CD4-positive, alpha-beta T cell treated with Interferon alpha-2 for 1 hour (primary cell): ENCODE measurements around the gene MRPL16.
"Not testable (repeated sequence)": the region's sequence is repeated elsewhere in the genome, so short reads cannot be mapped to it uniquely, and the experiment has no call there.

Experiments
- DNase-seq, 2 donors: peaks; one replicate each; pipeline ENCODE4 v3.0.0-alpha.2; 2020 to 2022

Gene MRPL16

GRCh38 chr11:59807047-59807610 lies 3.4 kb downstream of the MRPL16 start:
- DNase-seq = no peak

DNA sequence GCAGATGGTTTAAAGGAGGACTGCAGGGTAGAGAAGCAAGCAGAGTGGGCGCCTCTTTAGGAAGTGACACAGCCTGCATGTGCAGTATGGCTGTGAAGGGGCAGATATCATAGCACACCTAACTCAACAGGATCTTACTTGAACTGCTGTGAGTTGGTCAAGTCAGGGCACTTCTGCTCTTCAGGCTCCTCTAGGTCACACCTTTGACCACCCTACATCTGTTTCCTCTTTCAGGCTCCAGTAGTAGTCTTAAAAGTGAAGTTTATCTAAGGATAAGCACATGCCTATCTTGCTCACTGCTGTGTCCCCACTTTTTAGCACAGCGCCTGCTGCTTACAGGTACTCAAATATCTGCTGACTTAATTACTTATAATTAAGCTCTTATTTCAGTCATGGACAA lies 6.5 kb downstream of the MRPL16 start:
- DNase-seq = no peak

DNA sequence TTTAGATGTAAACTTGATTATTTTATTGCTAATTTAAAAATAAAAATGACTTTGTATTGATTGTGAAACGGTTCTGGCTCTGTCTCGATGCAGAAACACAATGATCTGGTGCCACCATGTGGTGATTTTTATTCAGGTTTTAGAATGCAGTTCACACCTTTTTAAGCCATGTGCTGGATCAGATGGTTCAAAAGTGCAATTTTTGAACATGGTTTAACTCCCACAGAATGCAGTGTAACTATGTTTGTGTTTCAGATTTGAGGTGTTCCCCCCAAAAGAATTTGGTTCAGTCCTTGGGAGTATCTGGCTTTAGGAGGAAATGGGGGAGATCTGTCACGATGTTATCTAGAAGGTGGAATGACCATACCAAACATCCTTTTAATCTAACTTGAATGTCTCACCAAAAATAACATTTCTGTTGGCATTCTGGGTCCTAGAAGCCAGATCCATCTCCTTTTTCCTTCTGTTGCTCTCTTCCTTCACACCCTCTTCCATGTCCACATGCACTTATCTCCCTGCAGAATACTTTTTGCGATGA lies 7.9 kb downstream of the MRPL16 start:
- DNase-seq = peak; percentile 22 to 74

DNA sequence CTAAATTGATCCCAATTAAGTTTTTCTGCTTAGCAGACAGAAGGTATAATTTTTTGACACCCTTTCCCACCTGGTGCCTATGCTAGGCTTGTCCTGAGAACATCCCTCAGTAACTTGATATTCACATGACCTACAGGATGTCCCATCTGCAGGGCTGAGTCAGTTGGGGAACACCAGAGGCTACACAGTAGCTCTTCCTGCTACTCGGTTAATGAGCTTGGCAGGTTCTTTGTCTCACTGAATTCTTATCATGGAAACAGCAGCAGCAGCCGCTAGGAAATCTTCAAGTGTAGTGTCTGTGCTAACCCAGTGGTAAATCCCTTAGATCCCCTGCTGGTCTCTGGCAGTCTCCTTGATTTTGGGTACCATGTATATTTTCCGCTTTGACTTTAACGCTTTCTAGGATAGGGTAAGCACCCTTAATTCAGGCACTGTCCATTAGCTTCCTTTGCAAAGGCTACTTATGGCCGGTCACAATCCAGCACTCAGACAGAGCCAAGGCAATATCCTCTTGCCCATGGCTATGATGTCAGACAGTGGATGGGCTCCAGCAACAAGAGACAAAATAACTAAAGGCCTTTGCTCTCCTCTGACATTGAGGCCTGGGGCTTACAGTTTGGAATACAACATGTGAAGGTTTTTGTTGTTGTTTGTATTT lies 8.5 kb downstream of the MRPL16 start:
- no peak for DNase-seq

DNA sequence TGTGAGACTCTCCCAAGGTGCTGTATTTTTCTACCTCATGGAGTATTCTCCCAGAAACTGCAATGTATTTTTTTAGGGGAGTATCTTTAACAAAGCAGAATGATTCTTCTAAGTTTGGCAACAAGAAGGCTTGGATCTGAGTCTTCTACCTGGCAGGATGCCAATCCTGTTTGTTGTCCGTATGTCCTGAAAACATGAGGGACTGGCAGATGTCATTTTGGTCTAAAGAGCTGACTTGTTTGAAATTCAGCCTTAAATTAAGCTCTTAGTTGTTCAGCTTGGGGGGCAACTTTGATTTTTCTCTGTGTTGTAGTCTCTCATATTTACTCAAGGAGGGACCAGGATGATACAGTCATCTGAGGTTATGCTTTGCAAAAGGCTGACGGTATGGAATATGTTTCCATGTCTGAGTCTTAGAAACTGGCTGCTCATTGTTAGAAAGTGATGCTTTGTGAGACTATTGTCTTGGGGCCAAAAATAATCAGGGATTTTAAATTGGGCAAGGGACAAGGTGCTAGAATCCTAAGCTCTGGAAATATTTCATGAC lies 9.3 kb downstream of the MRPL16 start:
- DNase-seq = no peak

DNA sequence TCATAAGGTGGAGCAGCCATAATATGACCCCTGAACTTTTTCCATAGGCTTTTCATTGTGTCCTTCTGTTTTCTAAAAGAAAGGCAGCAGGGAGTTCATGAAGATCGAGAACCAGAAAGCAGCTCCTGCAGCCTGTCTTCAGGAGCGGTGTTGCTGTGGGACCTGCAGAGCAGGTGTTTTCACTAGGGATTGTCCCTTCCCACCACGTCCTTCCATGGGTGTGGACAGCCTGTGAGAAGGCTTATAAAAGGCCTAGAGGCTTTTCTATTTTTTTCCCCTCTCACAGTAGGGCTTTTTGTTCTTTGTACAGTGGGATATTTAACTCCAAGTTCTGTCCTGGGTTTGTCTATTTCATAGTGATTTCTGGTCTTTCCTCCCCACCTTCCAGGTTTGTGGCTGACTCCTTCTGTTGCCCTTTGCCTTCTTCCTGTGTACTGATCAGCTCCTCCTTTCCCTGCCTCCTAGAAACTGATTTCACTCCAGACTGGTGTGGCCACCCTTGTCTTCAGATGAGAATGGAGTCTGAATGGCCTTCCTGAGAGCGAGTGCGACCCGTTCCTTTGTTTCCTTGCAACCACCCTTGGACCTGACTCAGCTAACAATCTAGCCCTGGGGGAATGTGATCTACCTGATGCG lies 10.1 kb downstream of the MRPL16 start:
- DNase-seq = no peak

DNA sequence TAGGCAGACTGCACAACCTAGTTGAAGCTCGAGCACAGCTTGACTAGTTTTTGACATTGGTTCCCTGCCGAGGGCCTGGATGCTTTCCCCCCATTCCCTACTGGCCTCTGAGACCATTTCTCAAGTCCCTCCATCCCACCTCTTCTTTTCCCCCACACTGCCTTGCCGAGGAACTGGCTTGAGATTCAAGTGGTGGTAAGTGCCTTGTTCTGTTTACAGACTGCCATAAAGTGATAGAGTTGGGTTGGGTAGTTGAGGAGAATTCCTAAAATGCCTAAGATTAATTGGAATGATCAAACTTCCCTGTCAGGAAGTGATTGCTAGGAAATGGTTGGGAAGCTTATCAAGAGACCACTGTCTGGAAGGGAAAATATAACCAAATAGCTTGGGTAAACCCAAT lies 16.2 kb downstream of the MRPL16 start:
- DNase-seq = no peak

GRCh38 chr11:59792507-59792906 lies 18.1 kb downstream of the MRPL16 start:
- no peak for DNase-seq

- DNase-seq = no peak
Observed at GRCh38 chr11:59791639-59792038, 18.9 kb downstream of the MRPL16 start.

- DNase-seq = no peak
Observed at GRCh38 chr11:59787816-59788215, 22.8 kb downstream of the MRPL16 start.

DNA sequence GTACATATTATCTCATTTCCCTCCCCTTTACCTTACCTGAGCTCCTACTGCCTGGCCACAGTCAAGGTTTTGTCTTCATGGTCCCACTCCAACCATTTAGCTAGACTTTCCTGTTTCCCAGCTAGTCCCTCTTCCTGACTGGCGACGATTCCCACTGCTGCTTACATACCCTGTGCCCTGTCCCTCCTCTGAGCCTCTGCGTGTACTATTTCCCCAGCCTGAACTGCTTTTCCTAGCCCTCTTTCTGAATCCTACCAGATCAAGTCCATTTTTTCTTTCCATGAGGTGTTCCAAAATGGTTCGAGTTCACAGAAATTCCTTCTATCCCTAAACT lies 23.4 kb downstream of the MRPL16 start:
- no peak for DNase-seq

DNA sequence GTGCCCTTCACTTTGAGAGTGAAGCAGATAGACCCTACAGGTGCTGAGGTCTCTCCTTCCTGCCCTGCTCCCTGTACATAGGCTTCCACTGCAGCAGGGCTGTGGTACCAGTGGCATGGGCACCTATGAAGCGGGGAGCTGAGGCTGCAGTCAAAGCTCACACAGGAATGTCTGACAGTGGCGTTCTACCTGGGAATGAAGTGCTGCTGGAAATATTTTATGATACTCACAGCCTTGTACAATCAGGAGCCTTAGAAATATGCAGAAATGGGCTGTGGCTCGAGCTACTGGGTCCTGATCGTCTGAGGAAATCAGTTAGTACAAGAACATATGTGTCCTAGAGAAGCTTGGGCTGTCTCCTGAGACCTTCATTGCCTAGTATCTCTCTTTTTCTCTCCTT lies 24.8 kb downstream of the MRPL16 start:
- DNase-seq = no peak

- not testable (repeated sequence) for DNase-seq
Observed at GRCh38 chr11:59784441-59784840, 26.1 kb downstream of the MRPL16 start.

DNA sequence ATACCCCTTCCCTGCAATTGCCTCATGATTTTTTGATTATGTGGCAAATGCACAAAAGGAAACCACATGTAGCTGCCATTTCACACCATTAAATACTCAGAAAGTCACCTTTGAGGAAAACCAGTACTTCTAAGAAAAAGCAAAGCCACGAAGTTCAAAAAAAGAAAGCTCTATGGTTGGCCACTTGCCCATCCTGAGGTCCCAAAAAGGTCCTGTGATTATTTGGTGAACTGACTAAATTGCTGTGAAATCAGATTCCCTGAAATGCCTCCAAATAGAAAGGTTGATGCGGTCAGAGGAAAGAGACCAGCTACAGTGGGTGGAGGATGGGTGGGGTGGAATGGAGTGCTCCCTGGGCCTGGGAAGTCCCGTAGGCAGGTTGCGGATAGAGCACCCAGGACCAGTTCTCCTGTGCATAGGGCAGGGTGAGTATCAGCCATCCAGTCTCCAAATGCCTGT lies 26.9 kb downstream of the MRPL16 start:
- DNase-seq = peak in 1 of 2 donors; percentile 17

DNA sequence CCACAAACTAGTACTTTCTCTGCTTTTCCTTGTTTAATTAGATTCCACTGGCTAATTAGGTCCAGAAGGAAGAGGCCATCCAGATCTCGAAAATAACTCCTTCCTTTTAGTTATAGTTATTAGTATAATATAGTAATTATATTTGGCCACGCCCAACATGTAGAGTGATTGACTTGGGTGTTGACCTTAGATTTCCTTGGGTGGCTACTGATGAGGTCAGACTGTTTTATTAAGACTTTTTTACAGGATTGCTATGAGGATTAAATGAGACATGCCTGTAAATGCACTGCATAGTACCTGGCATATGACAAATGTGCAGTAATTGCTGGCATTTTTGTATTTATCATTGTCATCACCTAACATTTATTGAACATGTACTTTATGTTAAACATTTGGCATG lies 28.5 kb downstream of the MRPL16 start:
- DNase-seq = no peak

- no peak for DNase-seq
Observed at GRCh38 chr11:59779487-59779886, 31.1 kb downstream of the MRPL16 start.

GRCh38 chr11:59778122-59778521 lies 32.5 kb downstream of the MRPL16 start:
- DNase-seq = no peak

DNA sequence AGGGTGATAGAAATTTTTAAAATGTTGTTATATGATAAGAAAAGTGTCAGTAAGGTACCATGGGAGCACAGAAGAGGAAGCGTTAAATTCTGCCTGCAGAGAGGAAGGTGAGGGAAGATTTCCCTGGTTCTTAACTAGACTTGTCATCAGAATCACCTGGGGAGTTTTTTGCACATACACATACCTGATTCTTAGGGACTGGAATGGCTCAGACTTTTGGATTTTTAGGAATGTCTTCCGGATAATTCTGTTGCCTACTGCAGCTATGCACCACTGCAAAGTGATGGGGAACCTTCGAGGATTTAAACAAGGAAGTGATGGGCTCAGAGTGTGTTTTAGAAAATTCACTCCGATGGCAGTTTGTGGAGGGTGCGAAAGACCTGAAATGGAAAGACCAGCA lies 33.5 kb downstream of the MRPL16 start:
- no peak for DNase-seq

- DNase-seq = no peak
Observed at GRCh38 chr11:59776210-59777066, 34.1 kb downstream of the MRPL16 start.

GRCh38 chr11:59773083-59773440 lies 37.5 kb downstream of the MRPL16 start:
- no peak for DNase-seq

DNA sequence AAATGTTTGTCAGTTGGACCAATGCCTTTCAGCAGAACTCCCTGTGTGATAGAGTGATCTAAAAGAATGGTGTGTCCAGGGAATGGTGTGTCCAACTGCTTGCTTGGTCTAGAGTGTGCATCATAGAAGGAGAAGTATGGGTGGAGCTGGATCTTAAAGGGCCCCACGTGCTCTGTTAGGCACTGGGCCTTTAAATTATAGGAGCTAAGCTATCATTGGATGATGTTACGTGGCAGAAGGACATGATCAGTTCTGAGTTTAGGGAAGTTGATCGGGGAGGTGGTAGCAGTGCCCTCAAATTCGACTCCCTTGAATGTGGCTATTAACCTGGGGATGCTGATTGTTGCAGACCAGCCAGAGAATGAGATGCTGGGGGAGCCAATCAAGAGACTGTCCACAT lies 39.0 kb downstream of the MRPL16 start:
- no peak for DNase-seq

GRCh38 chr11:59770869-59771268 lies 39.7 kb downstream of the MRPL16 start:
- no peak for DNase-seq

GRCh38 chr11:59770319-59770718 lies 40.3 kb downstream of the MRPL16 start:
- no peak for DNase-seq
